ENCODE results near the gene PRKCD.
A peak's percentile ranks its signal among the peaks of the same experiment; 100 is the strongest.

The PRKCD gene

GRCh38 chr3:53217175-53217574 lies 56.2 kb downstream of the PRKCD start:
- DNase-seq (ENCODE audit: low spot score) = no peak

GRCh38 chr3:53218131-53218530 lies 57.1 kb downstream of the PRKCD start:
- DNase-seq (ENCODE audit: low spot score) = no peak

- peak; percentile 84 for DNase-seq (ENCODE audit: low spot score)
Measured at GRCh38 chr3:53219895-53220483, 59.0 kb downstream of the PRKCD start.

- no peak for DNase-seq (ENCODE audit: low spot score)
Measured at GRCh38 chr3:53221345-53221744, 60.3 kb downstream of the PRKCD start.

GRCh38 chr3:53221827-53222182 lies 60.8 kb downstream of the PRKCD start:
- DNase-seq (ENCODE audit: low spot score) = no peak

GRCh38 chr3:53222183-53222901 lies 61.3 kb downstream of the PRKCD start:
- no peak for DNase-seq (ENCODE audit: low spot score)

GRCh38 chr3:53223025-53223424 lies 62.0 kb downstream of the PRKCD start:
- DNase-seq (ENCODE audit: low spot score) = no peak

GRCh38 chr3:53223541-53223966 lies 62.5 kb downstream of the PRKCD start:
- DNase-seq (ENCODE audit: low spot score) = no peak

- no peak for DNase-seq (ENCODE audit: low spot score)
Measured at GRCh38 chr3:53224026-53224425, 63.0 kb downstream of the PRKCD start.

- DNase-seq (ENCODE audit: low spot score) = no peak
Measured at GRCh38 chr3:53224536-53224935, 63.5 kb downstream of the PRKCD start.

GRCh38 chr3:53225181-53225580 lies 64.2 kb downstream of the PRKCD start:
- no peak for DNase-seq (ENCODE audit: low spot score)

- DNase-seq (ENCODE audit: low spot score) = no peak
Measured at GRCh38 chr3:53225651-53226050, 64.6 kb downstream of the PRKCD start.

- no peak for DNase-seq (ENCODE audit: low spot score)
Measured at GRCh38 chr3:53226142-53226840, 65.3 kb downstream of the PRKCD start.

GRCh38 chr3:53226841-53227407 lies 65.9 kb downstream of the PRKCD start:
- no peak for DNase-seq (ENCODE audit: low spot score)

GRCh38 chr3:53227993-53228885 lies 67.2 kb downstream of the PRKCD start:
- DNase-seq (ENCODE audit: low spot score) = no peak

- DNase-seq (ENCODE audit: low spot score) = no peak
Measured at GRCh38 chr3:53229171-53229570, 68.2 kb downstream of the PRKCD start.

- DNase-seq (ENCODE audit: low spot score) = no peak
Measured at GRCh38 chr3:53229606-53230005, 68.6 kb downstream of the PRKCD start.

GRCh38 chr3:53230041-53230621 lies 69.1 kb downstream of the PRKCD start:
- DNase-seq (ENCODE audit: low spot score) = no peak

GRCh38 chr3:53230789-53231188 lies 69.8 kb downstream of the PRKCD start:
- no peak for DNase-seq (ENCODE audit: low spot score)

GRCh38 chr3:53231532-53232511 lies 70.8 kb downstream of the PRKCD start:
- DNase-seq (ENCODE audit: low spot score) = no peak
